IMR-90 (cell line): ENCODE measurements around the gene PSAP. TPM values are rescaled to one million over a fixed set of nuclear protein-coding genes. Genes with fewer than 3 reads are reported as not detected.

Source experiments
- ATAC-seq: fragments of 200-7000 bp; cut with Tn5 transposase; 2 replicates; pipeline ENCODE4 v1.9.1; 2020; ENCODE audit warnings: low read depth, mild to moderate bottlenecking, moderate library complexity
- BruUV-seq: library from RNA; stranded (reverse); fragments of 400-500 nt; replicated peaks from 2 replicates; lab custom pipeline; 2021; lab: Mats Ljungman, UMichigan
- CTCF ChIA-PET: fragments of 300-600 bp; formaldehyde crosslinking; extraction: SDS; loops from one replicate; lab custom pipeline; 2021; ENCODE audit warnings: antibody characterized with exemption; lab: Yijun Ruan, JAX
- POLR2A ChIA-PET: fragments of 300-600 bp; sonication (Branson Sonifier 250); formaldehyde crosslinking; loops from one replicate; lab custom pipeline; 2022; ENCODE audit warnings: antibody characterized with exemption; ENCODE audit not compliant: unreplicated experiment; lab: Charles Lee
- DNase-seq: peaks from one replicate; pipeline ENCODE4 v3.0.0; 2013
- H2AFZ ChIP-seq: replicated peaks from 2 replicates; pipeline ENCODE3; 2013; ENCODE audit warnings: low read length, mild to moderate bottlenecking; ENCODE audit not compliant: poor library complexity
- H2AK5ac ChIP-seq: 2 replicates; pipeline ENCODE4 v1.6.1; 2013; ENCODE audit warnings: low read depth, low read length, inconsistent platforms
- H2AK9ac ChIP-seq: replicated peaks from 2 replicates; pipeline ENCODE3; 2013; ENCODE audit warnings: mild to moderate bottlenecking, low read depth, low read length, moderate library complexity; ENCODE audit not compliant: poor library complexity
- H2BK120ac ChIP-seq: 2 replicates; pipeline ENCODE4 v1.6.1; 2013; ENCODE audit warnings: low read depth, low read length, inconsistent platforms
- H2BK15ac ChIP-seq: 3 replicates; pipeline ENCODE4 v1.6.1; 2013; ENCODE audit warnings: low read depth, low read length, inconsistent platforms
- H2BK20ac ChIP-seq: 2 replicates; pipeline ENCODE4 v1.6.1; 2013; ENCODE audit warnings: low read depth, mild to moderate bottlenecking, inconsistent platforms, low read length, moderate library complexity
- H2BK5ac ChIP-seq: 2 replicates; pipeline ENCODE4 v1.6.1; 2013; ENCODE audit warnings: mild to moderate bottlenecking, low read depth, low read length, inconsistent platforms; ENCODE audit not compliant: poor library complexity, severe bottlenecking
- H3K14ac ChIP-seq: replicated peaks from 2 replicates; pipeline ENCODE4 v1.6.1; 2013; ENCODE audit warnings: low read depth, low read length, inconsistent platforms
- H3K18ac ChIP-seq: 2 replicates; pipeline ENCODE4 v1.6.1; 2013; ENCODE audit warnings: low read depth, low read length, control low read depth
- H3K23ac ChIP-seq: 2 replicates; pipeline ENCODE4 v1.6.1; 2013; ENCODE audit warnings: low read depth, low read length, inconsistent platforms
- H3K27ac ChIP-seq: 2 replicates; pipeline ENCODE4 v1.5.1; 2013; ENCODE audit warnings: mild to moderate bottlenecking, control low read depth, low read length; ENCODE audit not compliant: insufficient read depth
- H3K27me3 ChIP-seq: 2 replicates; pipeline ENCODE4 v1.6.1; 2013; ENCODE audit warnings: low read length; ENCODE audit not compliant: control insufficient read depth, insufficient read depth
- H3K36me3 ChIP-seq: 2 replicates; pipeline ENCODE4 v1.6.1; 2013; ENCODE audit warnings: low read length, mixed read lengths; ENCODE audit not compliant: control insufficient read depth, insufficient read depth
- H3K4ac ChIP-seq: 2 replicates; pipeline ENCODE4 v1.6.1; 2013; ENCODE audit warnings: low read depth, low read length, inconsistent platforms
- H3K4me1 ChIP-seq: 2 replicates; pipeline ENCODE4 v1.6.1; 2013; ENCODE audit warnings: low read length, mixed read lengths; ENCODE audit not compliant: control insufficient read depth, insufficient read depth
- H3K4me2 ChIP-seq: 2 replicates; pipeline ENCODE4 v1.6.1; 2013; ENCODE audit warnings: low read depth, mild to moderate bottlenecking, control low read depth, low read length, moderate library complexity
- H3K4me3 ChIP-seq: 2 replicates; pipeline ENCODE4 v1.5.1; 2013; ENCODE audit warnings: low read depth, mild to moderate bottlenecking, control low read depth, low read length, moderate library complexity; ENCODE audit not compliant: insufficient read depth
- H3K56ac ChIP-seq: 2 replicates; pipeline ENCODE4 v1.6.1; 2013; ENCODE audit warnings: low read length, inconsistent platforms; ENCODE audit not compliant: insufficient read depth; ENCODE audit errors: extremely low read depth
- H3K79me1 ChIP-seq, 2 experiments: 2 replicates each; pipeline ENCODE4 v1.6.1; 2013; ENCODE audit warnings: low read length in 2 of 2, inconsistent platforms in 1 of 2, low read depth in 1 of 2
- H3K9ac ChIP-seq: 2 replicates; pipeline ENCODE4 v1.6.1; 2013; ENCODE audit warnings: low read depth, low read length, control low read depth
- H3K9me1 ChIP-seq: 2 replicates; pipeline ENCODE4 v1.6.1; 2013; ENCODE audit warnings: low read length, inconsistent platforms; ENCODE audit not compliant: insufficient read depth
- H3K9me3 ChIP-seq: 2 replicates; pipeline ENCODE4 v1.6.1; 2013; ENCODE audit warnings: low read length; ENCODE audit not compliant: control insufficient read depth, insufficient read depth
- H4K20me1 ChIP-seq: 2 replicates; pipeline ENCODE4 v1.6.1; 2013; ENCODE audit warnings: low read length, inconsistent platforms; ENCODE audit not compliant: insufficient read depth
- H4K5ac ChIP-seq: 2 replicates; pipeline ENCODE4 v1.6.1; 2013; ENCODE audit warnings: mild to moderate bottlenecking, low read depth, low read length, control low read depth
- H4K8ac ChIP-seq, 2 experiments: 2 replicates each; pipeline ENCODE4 v1.6.1; 2013; ENCODE audit warnings: low read depth in 2 of 2, low read length in 2 of 2, control low read depth in 1 of 2, inconsistent platforms in 1 of 2
- H4K91ac ChIP-seq: 2 replicates; pipeline ENCODE4 v1.6.1; 2013; ENCODE audit warnings: low read depth, low read length, inconsistent platforms; ENCODE audit not compliant: insufficient read depth
- BHLHE40 ChIP-seq: fragments of 150-350 bp; IDR thresholded peaks from 2 replicates; pipeline ENCODE4 v1.6.1; 2016; ENCODE audit warnings: mild to moderate bottlenecking, low read depth, low read length
- CEBPB ChIP-seq: IDR thresholded peaks from 2 replicates; pipeline ENCODE4 v1.6.1; 2012; ENCODE audit warnings: low read depth, low read length, improper control_type of control experiment
- CHD1 ChIP-seq: IDR thresholded peaks from 2 replicates; pipeline ENCODE4 v1.6.1; 2012; ENCODE audit warnings: low read depth, low read length, improper control_type of control experiment
- FOS ChIP-seq: fragments of 150-350 bp; IDR thresholded peaks from 2 replicates; pipeline ENCODE4 v1.6.1; 2016; ENCODE audit warnings: low read depth, low read length
- MAZ ChIP-seq: IDR thresholded peaks from 2 replicates; pipeline ENCODE4 v1.6.1; 2012; ENCODE audit warnings: low read depth, mild to moderate bottlenecking, low read length, improper control_type of control experiment, moderate library complexity, borderline replicate concordance
- NFE2L2 ChIP-seq: fragments of 150-350 bp; IDR thresholded peaks from 2 replicates; pipeline ENCODE4 v1.6.1; 2016; ENCODE audit warnings: low read depth, mild to moderate bottlenecking, low read length
- POLR2A ChIP-seq: IDR thresholded peaks from 2 replicates; pipeline ENCODE4 v1.6.1; 2012; ENCODE audit warnings: mild to moderate bottlenecking, low read depth, low read length
- RAD21 ChIP-seq: IDR thresholded peaks from 2 replicates; pipeline ENCODE4 v1.6.1; 2012; ENCODE audit warnings: low read length, improper control_type of control experiment
- RCOR1 ChIP-seq: IDR thresholded peaks from 2 replicates; pipeline ENCODE4 v1.6.1; 2012; ENCODE audit warnings: mild to moderate bottlenecking, low read length, improper control_type of control experiment; ENCODE audit not compliant: insufficient replicate concordance
- RFX5 ChIP-seq: IDR thresholded peaks from 2 replicates; pipeline ENCODE4 v1.8.0; 2012; ENCODE audit warnings: low read depth, mild to moderate bottlenecking, low read length, moderate library complexity
- WGBS, 2 experiments: methylation state at CpG; one replicate each; pipeline versions ENCODE4 v1.1.5 to v1.1.7; 2013; ENCODE audit warnings: missing lambda C conversion rate in 2 of 2; ENCODE audit not compliant: insufficient read length in 1 of 2; ENCODE audit errors: extremely low coverage in 2 of 2; 5-methylcytosine and 5-hydroxymethylcytosine counted together
- dilution Hi-C: fragments of 300-500 bp; cut with HindIII; formaldehyde crosslinking; loops from one replicate; pipeline ENCODE4 v1.14.3; 2018; ENCODE audit warnings: low sequenced_read_pairs; ENCODE audit not compliant: unreplicated experiment
- in situ Hi-C: fragments of 300-500 bp; cut with MboI; formaldehyde crosslinking; loops from 3 replicates; pipeline ENCODE4 v1.14.3; 2019; ENCODE audit warnings: low sequenced_read_pairs, inconsistent platforms, mixed read lengths
- intact Hi-C: fragments of 100-400 bp; cut with micrococcal nuclease; formaldehyde crosslinking; loops from 2 replicates; pipeline ENCODE4 v1.10.0; 2022
- polyA plus RNA-seq, 3 experiments: library from polyadenylated mRNA; depleted of rRNA; stranded (reverse); fragments of >200 nt; gene quantifications; 2 replicates each; pipeline ENCODE4 v1.2.3, GENCODE V29; 2012; ENCODE audit warnings: low replicate concordance in 1 of 3
- total RNA-seq: library from RNA; depleted of rRNA; stranded (reverse); fragments of >200 nt; gene quantifications from 2 replicates; pipeline ENCODE4 v1.2.3, GENCODE V29; 2012
- TF ChIP-seq, protein P1 (sequence below): fragments of 150-350 bp; IDR thresholded peaks from 2 replicates; pipeline ENCODE4 v1.6.1; 2017; ENCODE audit warnings: mild to moderate bottlenecking, antibody characterized with exemption, low read length, low read depth

PSAP gene
- total and polyA plus RNA-seq, 2 of the 4 experiments (the other 2 are of a cell fraction) = 216 to 876 TPM

DNA sequence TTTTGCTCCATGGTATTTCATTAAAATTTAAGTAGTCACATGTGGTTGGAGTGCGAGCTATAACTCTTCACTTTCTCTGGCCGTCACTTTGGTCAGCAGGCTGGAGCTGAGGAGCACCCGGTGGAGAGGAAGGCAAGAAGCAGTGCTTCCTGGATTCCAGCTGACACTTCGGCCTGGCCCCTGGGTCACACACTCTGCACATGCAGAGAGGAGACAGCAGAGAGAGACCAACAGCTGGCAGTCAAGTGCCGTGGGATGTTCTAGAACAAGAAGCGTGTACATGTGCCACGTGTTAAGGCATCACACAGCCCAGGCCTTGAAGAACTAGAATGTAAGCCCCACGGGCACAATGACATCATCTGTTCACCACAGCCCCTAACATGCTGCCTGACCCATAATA lies 30.1 kb downstream of the PSAP start:
- no peak overlapping the region for H4K91ac ChIP-seq
- DNase-seq = no peak
- no peak overlapping the region for H3K23ac ChIP-seq
- H3K18ac ChIP-seq = no peak overlapping the region
- H3K4me2 ChIP-seq = no peak overlapping the region
- TF ChIP-seq, protein P1, sequence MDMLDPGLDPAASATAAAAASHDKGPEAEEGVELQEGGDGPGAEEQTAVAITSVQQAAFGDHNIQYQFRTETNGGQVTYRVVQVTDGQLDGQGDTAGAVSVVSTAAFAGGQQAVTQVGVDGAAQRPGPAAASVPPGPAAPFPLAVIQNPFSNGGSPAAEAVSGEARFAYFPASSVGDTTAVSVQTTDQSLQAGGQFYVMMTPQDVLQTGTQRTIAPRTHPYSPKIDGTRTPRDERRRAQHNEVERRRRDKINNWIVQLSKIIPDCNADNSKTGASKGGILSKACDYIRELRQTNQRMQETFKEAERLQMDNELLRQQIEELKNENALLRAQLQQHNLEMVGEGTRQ = no peak
- TF ChIP-seq BHLHE40 (no peak), CHD1 (no peak), RAD21 (no peak), NFE2L2 (no peak), RCOR1 (no peak), RFX5 (no peak), MAZ (no peak), POLR2A (no peak), CEBPB (no peak), FOS (no peak)
- intact Hi-C loops = no loop called here
- no peak overlapping the region for H2AK5ac ChIP-seq
- H3K27ac ChIP-seq = no peak overlapping the region
- peaks cover 26% of the 10 kb centered on the region for H4K20me1 ChIP-seq
- H4K8ac ChIP-seq = no peak overlapping the region
- H2BK120ac ChIP-seq = no peak overlapping the region
- no peak overlapping the region for H4K5ac ChIP-seq
- no peaks in the 10 kb centered on the region for H3K4me1 ChIP-seq
- no peak overlapping the region for H2AFZ ChIP-seq
- no peak overlapping the region for H3K14ac ChIP-seq
- peaks cover 3% of the 10 kb centered on the region; the same call in 1 of the 2 replicates for H3K9me1 ChIP-seq
- no peak overlapping the region for H2AK9ac ChIP-seq
- ChIA-PET CTCF (no interaction called here), POLR2A (no interaction called here)
- WGBS, 2 experiments = 92% methylated on average over 4 of the region's 8 CpGs; no CpG with 5 or more reads in 1 of the 2 experiments
- no TSS peak for BruUV-seq
- peaks cover 78% of the 10 kb centered on the region for H3K36me3 ChIP-seq
- no peak overlapping the region for H3K56ac ChIP-seq
- dilution Hi-C loops = no loop called here
- no peak for ATAC-seq
- in situ Hi-C loops = no loop called here
- no peaks in the 10 kb centered on the region for H3K27me3 ChIP-seq
- no peak overlapping the region for H2BK5ac ChIP-seq
- H2BK15ac ChIP-seq = no peak overlapping the region
- no peak overlapping the region for H3K4ac ChIP-seq
- H3K79me1 ChIP-seq = peaks cover 4 to 11% of the 10 kb centered on the region in 2 experiments; a peak in 3 of 4 replicates
- no peak overlapping the region for H2BK20ac ChIP-seq
- no peak overlapping the region for H3K4me3 ChIP-seq
- H3K9ac ChIP-seq = no peak overlapping the region
- H3K9me3 ChIP-seq = no peaks in the 10 kb centered on the region
